ENCODE results near the gene CHST3.

The CHST3 gene

DNA sequence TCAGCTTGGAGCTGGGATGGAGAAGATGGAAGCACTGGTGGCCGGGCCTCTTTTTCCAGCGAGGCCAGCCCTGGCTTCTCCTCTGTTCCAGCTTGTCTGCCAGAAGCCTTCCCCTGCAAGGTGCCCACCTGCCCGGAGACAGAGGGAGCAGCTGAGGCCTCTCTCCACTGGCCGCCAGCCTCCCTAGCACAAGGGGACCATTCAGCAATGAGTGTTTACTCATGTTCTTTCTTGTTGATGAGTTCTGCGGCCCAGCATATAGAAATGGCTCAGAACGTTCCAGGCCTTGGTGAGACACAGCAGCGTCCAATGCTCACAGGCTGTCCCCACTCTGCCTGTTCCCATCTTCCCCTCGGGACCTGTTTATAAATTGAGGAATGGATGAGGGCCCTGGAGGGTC, 47.3 kb downstream of the CHST3 start:
- no peak for DNase-seq (ENCODE audit: low read depth)

DNA sequence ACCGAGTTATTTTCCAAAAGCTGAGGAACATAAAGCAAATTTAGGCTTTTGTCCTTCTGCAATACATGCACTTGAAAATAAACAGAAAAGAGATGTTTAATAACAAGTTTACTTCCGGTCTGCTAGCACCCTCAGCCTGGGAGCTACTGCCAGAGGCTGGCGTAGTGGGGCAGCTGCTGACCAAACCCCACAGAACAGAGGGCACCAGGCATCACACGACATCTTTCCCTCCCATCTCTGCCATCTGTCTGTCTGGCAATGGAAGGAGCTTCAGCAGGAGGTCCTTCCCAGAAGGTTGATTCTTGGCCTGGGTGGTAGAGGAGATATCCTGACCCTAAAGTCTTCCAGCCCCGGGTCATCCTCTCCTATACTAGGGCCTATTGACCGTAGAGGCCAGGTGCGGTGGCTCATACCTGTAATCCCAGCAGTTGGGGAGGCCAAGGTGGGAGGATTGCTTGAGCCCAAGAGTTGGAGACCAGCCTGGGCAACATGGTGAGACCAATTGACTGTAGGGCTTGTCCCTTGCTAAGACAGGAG, 47.8 kb downstream of the CHST3 start:
- no peak for DNase-seq (ENCODE audit: low read depth)

DNA sequence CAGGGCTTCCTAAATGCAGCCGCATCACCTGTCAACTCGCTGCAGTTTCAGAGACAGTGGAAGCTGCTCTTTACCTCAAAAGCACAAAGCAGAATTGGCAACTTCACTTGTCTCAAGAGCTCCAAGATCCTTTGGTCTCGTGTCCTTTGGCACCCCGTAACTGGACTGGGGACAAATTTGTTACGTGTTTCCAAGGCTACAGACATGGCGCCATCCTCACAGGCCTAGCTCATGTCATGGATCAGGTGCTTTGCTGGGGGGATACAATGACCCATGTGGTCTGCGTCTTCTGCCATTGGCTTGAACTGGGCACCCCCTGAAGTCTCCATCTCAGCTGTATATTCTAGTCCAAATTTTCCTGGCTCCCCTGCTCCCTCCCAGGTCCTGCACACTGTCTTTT, 48.6 kb downstream of the CHST3 start:
- no peak for DNase-seq (ENCODE audit: low read depth)

GRCh38 chr10:72013202-72013945, 49.2 kb downstream of the CHST3 start:
- no peak for DNase-seq (ENCODE audit: low read depth)

DNA sequence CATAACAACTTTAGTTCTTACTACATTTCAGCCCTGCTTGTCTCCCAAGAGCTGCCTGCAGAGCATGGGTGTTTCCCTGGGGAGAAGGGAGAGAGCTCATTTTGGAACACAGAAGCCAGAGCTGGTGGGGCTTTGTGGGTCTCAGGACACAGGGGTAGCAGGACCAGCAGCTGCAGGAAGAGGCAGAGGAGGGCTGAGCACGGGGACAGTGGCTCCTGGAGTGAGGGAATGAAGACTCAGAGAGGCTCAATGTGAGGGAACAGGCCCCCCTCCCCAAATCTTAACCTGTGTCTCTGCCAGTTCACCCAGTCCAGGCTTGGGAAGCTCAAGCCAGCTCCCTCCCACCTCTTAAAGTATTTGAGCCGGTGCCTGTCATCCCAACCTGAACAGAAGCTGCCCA, 50.0 kb downstream of the CHST3 start:
- no peak for DNase-seq (ENCODE audit: low read depth)

DNA sequence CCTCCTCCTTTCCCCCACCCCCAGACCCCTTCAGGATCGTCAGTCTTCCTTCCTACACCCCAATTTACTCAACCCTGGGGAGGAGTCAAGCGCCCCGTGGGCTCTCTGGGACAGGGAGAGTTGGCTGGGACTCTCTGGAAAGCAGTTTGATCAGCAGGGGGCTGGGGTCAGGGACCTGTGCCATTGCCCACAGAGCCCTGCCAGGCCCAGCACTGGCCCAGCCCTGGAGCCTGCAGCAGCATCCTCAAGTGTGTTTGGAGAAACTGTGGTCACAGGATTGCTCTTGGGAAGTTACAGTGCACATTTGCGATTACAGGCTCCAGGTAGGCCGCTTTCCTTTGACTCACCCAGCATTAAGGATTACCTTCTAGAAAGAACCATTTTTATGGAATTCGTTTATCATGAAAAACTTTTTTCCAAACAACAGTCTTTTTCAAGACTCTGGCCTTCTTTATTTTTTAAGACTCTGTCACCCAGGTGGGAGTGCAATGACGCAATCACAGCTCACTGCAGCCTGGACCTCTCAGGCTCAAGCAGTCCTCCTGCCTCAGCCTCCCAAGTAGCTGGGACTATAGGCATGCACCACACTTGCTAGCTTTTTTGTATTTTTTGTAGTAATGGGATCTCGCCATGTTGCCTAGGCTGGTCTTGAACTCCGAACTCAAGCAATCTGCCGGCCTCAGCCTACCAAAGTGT, 50.7 kb downstream of the CHST3 start:
- no peak for DNase-seq (ENCODE audit: low read depth)

DNA sequence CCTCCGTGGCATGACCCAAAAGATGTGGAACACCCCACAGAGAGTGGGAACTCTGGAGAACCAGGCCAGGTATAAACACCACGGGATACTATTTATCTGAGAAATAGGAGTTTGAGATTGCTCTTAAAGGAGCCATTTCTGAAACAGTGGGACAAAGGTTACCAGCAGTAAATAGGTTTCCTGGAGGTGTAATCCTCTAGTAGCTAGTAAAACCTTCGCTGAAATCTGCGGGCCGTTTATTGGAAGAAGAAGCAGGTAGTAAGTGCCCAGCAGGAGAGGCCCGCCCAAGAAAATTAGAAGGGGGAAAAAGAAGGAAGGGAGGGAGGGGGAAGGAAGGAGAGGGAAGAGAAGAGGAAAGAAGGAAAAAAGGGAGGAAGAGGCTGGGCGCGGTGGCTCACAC, 51.6 kb downstream of the CHST3 start:
- no peak for DNase-seq (ENCODE audit: low read depth)

DNA sequence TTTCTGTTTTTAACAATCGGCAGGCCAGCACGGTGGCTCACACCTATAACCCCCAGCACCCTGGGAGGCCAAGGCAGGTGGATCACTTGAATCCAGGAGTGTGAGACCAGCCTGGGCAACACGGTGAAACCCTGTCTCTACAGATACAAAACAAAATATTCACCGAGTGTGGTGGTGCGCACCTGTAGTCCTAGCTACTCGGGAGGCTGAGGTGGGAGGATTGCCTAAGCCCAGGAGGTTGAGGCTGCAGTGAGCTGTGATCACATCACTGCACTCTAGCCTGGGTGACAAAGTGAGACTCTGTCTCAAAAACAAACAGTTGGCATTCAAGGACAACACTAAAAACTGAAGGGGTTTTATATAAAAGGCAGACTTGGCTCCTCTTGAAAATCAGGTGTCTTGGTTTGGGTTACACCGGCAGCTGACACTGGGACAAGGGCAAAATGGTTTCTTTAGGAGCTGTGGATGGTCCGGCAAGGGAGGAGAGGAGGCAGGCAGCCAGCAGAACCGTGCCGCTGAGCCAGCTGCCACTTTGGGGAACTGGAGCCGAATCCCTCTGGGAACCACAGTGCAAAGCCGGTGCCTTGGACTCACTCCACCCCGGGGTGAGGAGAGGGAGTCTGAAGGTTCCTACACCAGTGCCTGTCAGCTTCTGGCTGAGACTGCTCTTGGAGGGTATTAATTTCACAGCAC, 52.6 kb downstream of the CHST3 start:
- no peak for DNase-seq (ENCODE audit: low read depth)

GRCh38 chr10:72019085-72019876, 55.1 kb downstream of the CHST3 start:
- DNase-seq (ENCODE audit: low read depth) = no peak

GRCh38 chr10:72020914-72021809, 57.0 kb downstream of the CHST3 start:
- DNase-seq (ENCODE audit: low read depth) = no peak

- no peak for DNase-seq (ENCODE audit: low read depth)
Measured at GRCh38 chr10:72022228-72022627, 58.0 kb downstream of the CHST3 start.

DNA sequence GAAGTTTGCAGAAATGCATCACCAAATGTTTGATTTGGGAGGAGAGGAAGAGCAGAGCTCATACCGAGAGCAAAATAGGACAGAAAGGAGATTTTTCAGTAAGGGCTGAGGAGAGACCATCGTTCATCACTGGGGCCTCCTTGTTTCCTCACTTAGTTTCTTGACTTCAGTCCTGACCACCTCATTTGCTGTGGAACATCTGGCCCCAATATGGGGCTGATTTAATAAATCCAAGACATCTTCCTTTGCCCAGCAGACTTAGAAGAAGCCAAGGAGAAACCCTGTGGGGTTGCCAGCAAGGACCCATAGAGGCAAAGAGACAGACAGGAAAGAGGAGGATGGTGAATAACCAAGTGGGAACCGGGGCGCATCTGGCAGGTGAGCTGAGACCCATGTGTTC, 60.4 kb downstream of the CHST3 start:
- DNase-seq (ENCODE audit: low read depth) = no peak

GRCh38 chr10:72025400-72025799, 61.2 kb downstream of the CHST3 start:
- DNase-seq (ENCODE audit: low read depth) = no peak

- DNase-seq (ENCODE audit: low read depth) = no peak
Measured at GRCh38 chr10:72025832-72026231, 61.6 kb downstream of the CHST3 start.

GRCh38 chr10:72026278-72027111, 62.3 kb downstream of the CHST3 start:
- DNase-seq (ENCODE audit: low read depth) = no peak

DNA sequence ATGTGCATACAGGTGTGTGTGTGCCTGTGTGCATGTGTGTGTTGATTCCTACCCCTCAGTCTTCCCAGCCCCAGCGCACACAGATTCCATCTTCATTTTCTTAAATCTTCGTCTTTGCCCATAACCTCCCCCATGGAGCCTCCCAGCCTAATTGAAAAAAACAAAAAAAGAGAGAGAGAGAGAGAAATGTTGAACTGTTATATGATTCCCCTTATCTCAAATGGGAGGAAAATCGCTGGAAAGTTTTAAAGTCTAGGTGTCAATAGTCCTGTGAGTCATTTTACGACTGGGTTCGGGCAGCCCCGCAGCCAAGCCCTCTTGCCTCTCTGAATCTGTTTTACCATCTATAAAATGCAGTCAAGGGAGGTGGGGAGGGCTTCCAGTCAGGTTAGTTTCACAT, 63.3 kb downstream of the CHST3 start:
- no peak for DNase-seq (ENCODE audit: low read depth)

DNA sequence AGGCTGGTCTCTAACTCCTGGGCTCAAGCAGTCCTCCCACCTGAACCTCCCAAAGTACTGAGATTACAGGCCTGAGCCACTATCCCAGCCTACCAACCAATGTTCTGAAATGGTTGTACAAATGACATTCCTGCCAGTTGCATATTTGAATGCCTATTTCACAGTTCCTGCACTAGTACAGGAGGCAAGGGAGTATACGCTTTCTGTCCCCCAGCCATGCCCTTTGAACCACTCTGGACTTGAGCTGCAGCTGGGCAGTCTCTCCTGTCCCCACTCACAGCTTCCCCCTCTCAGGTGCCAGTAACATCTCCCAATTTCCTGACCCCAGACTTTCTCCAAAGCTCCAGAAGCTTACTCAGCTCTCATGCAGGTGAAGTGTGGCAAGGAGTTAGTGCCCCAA, 65.2 kb downstream of the CHST3 start:
- no peak for DNase-seq (ENCODE audit: low read depth)

DNA sequence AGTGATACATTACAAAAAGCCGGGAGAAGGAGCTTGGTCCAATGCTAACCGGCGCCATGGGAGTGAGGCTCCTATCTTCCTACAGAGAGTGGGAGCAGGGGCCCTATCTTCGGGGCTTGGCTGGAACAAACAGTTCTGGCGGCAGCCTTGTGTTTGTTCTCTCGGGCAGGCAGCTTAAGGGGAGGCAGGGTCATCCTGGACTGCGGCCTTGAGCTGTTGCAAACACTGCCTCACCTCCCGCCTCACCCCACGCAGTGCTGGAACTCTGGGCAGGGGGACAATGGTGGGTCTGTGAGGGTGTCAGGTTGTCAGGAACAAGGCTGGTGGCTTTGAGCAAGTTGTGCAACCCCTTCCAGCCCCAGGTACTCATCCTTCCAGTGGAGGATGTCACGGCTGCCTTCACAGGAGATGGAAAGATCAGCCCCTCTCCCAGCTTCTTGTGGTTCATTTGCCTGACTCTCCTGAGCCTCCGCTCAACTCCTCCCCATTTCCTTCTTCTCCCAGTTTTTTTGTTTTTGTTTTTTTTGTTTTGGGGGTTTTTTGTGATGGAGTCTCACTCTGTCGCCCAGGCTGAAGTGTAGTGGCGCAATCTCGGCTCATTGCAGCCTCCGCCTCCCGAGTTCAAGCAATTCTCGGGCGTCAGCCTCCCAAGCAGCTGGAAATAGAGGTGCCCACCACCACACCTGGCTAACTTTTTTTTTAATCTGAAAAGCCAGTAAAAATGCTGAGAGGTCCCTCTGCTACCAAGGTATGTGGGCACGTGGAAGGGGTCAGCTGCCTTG, 66.8 kb downstream of the CHST3 start:
- no peak for DNase-seq (ENCODE audit: low read depth)

- no peak for DNase-seq (ENCODE audit: low read depth)
Measured at GRCh38 chr10:72031706-72032105, 67.5 kb downstream of the CHST3 start.

All from T follicular helper cell (primary cell).